SU-DHL-6 (cell line): ENCODE measurements around the gene ARL15.

ENCODE experiments used
- H2AFZ ChIP-seq: fragments of 200-600 bp; sonication (generic); 2 replicates; pipeline ENCODE4 v1.6.1; 2014; ENCODE audit warnings: low read depth, mild to moderate bottlenecking, moderate library complexity, mixed read lengths, antibody characterized with exemption, low read length; ENCODE audit not compliant: severe bottlenecking
- H3F3A ChIP-seq: fragments of 200-600 bp; shearing (Covaris generic); 2 replicates; pipeline ENCODE4 v1.6.0; 2016; ENCODE audit warnings: antibody characterized with exemption, mild to moderate bottlenecking; ENCODE audit not compliant: insufficient read depth
- H3K27ac ChIP-seq: fragments of 200-600 bp; sonication (generic); 2 replicates; pipeline ENCODE4 v1.5.1; 2016; ENCODE audit warnings: low read depth, mild to moderate bottlenecking, low read length, moderate library complexity, mixed read lengths
- H3K27me3 ChIP-seq: fragments of 200-600 bp; sonication (generic), shearing (Covaris generic); 2 replicates; pipeline ENCODE4 v1.6.0; 2014; ENCODE audit warnings: mild to moderate bottlenecking, low read length
- H3K36me3 ChIP-seq: fragments of 200-600 bp; sonication (generic); 2 replicates; pipeline ENCODE4 v1.6.1; 2014; ENCODE audit warnings: mild to moderate bottlenecking, low read length, mixed read lengths
- H3K4me2 ChIP-seq: fragments of 300-600, 200-600 bp; shearing (Covaris generic), sonication (generic); 2 replicates; pipeline ENCODE4 v1.6.0; 2014; ENCODE audit warnings: low read length, low read depth, mild to moderate bottlenecking; ENCODE audit not compliant: poor library complexity, severe bottlenecking
- H3K4me3 ChIP-seq: fragments of 200-600 bp; sonication (generic); 2 replicates; pipeline ENCODE4 v1.5.1; 2014; ENCODE audit warnings: antibody characterized with exemption, low read length, mild to moderate bottlenecking, mixed read lengths; ENCODE audit not compliant: insufficient read depth, poor library complexity, severe bottlenecking
- H3K79me2 ChIP-seq: fragments of 200-600 bp; sonication (generic); 2 replicates; pipeline ENCODE4 v1.6.1; 2014; ENCODE audit warnings: mild to moderate bottlenecking, low read length, moderate library complexity; ENCODE audit not compliant: insufficient read depth
- H3K9ac ChIP-seq: fragments of 200-600 bp; sonication (generic); 2 replicates; pipeline ENCODE4 v1.7.0; 2014; ENCODE audit warnings: mild to moderate bottlenecking, low read length
- H3K9me2 ChIP-seq: fragments of 200-600 bp; sonication (generic); replicated peaks from 2 replicates; pipeline ENCODE4 v1.6.1; 2014; ENCODE audit warnings: low read length; ENCODE audit not compliant: insufficient read depth
- H3K9me3 ChIP-seq: fragments of 200-600 bp; sonication (generic); 2 replicates; pipeline ENCODE4 v1.6.1; 2014; ENCODE audit warnings: low read length, mixed read lengths; ENCODE audit not compliant: insufficient read depth
- H4K20me1 ChIP-seq: fragments of 200-600 bp; sonication (generic); 2 replicates; pipeline ENCODE4 v1.6.1; 2014; ENCODE audit warnings: low read depth, mild to moderate bottlenecking, antibody characterized with exemption, low read length, moderate library complexity, mixed read lengths
- EZH2phosphoT487 ChIP-seq: fragments of 200-600 bp; sonication (generic), shearing (Covaris generic); conservative IDR thresholded peaks from 2 replicates; pipeline ENCODE4 v1.6.1; 2018; ENCODE audit warnings: mild to moderate bottlenecking, antibody characterized with exemption, low read length, moderate library complexity, mixed read lengths
- TF ChIP-seq, protein P1 (sequence below): fragments of 200-600 bp; sonication (generic); IDR thresholded peaks from one replicate; pipeline ENCODE4 v1.5.1; 2017; ENCODE audit warnings: antibody characterized with exemption, mild to moderate bottlenecking, low read length, moderate library complexity; ENCODE audit not compliant: insufficient read depth, poor library complexity, severe bottlenecking

Gene ARL15

GRCh38 chr5:53874409-53874808 lies 436.0 kb downstream of the ARL15 start:
- TF ChIP-seq EZH2phosphoT487, result no peak
- TF ChIP-seq, protein P1, sequence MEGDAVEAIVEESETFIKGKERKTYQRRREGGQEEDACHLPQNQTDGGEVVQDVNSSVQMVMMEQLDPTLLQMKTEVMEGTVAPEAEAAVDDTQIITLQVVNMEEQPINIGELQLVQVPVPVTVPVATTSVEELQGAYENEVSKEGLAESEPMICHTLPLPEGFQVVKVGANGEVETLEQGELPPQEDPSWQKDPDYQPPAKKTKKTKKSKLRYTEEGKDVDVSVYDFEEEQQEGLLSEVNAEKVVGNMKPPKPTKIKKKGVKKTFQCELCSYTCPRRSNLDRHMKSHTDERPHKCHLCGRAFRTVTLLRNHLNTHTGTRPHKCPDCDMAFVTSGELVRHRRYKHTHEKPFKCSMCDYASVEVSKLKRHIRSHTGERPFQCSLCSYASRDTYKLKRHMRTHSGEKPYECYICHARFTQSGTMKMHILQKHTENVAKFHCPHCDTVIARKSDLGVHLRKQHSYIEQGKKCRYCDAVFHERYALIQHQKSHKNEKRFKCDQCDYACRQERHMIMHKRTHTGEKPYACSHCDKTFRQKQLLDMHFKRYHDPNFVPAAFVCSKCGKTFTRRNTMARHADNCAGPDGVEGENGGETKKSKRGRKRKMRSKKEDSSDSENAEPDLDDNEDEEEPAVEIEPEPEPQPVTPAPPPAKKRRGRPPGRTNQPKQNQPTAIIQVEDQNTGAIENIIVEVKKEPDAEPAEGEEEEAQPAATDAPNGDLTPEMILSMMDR, result no peak
- Histone ChIP-seq H3K27ac (no peak overlapping the region), H3K27me3 (no peaks in the 10 kb centered on the region), H3F3A (no peaks in the 10 kb centered on the region), H3K9me3 (no peaks in the 10 kb centered on the region), H3K36me3 (no peaks in the 10 kb centered on the region), H3K79me2 (no peaks in the 10 kb centered on the region), H2AFZ (no peak overlapping the region), H4K20me1 (no peaks in the 10 kb centered on the region), H3K4me2 (no peak overlapping the region), H3K4me3 (no peak overlapping the region), H3K9ac (no peak overlapping the region), H3K9me2 (no peaks in the 10 kb centered on the region)

GRCh38 chr5:53873235-53873634 lies 437.1 kb downstream of the ARL15 start:
- no peak for TF ChIP-seq EZH2phosphoT487
- TF ChIP-seq, protein P1, result no peak
- H3K27me3 ChIP-seq, result no peaks in the 10 kb centered on the region
- H3K4me2 ChIP-seq, result no peak overlapping the region
- H3K9me2 ChIP-seq, result no peaks in the 10 kb centered on the region
- no peaks in the 10 kb centered on the region for H3K36me3 ChIP-seq
- H3K9ac ChIP-seq, result no peak overlapping the region
- no peaks in the 10 kb centered on the region for H3K79me2 ChIP-seq
- no peaks in the 10 kb centered on the region for H3K9me3 ChIP-seq
- H3F3A ChIP-seq, result no peaks in the 10 kb centered on the region
- H4K20me1 ChIP-seq, result no peaks in the 10 kb centered on the region
- no peak overlapping the region for H2AFZ ChIP-seq
- H3K27ac ChIP-seq, result no peak overlapping the region
- no peak overlapping the region for H3K4me3 ChIP-seq

- no peaks in the 10 kb centered on the region for H3K9me3 ChIP-seq
- H3K4me2 ChIP-seq, result no peak overlapping the region
- H2AFZ ChIP-seq, result no peak overlapping the region
- H3K9ac ChIP-seq, result no peak overlapping the region
- H3K36me3 ChIP-seq, result no peaks in the 10 kb centered on the region
- H3K9me2 ChIP-seq, result no peaks in the 10 kb centered on the region
- no peak overlapping the region for H3K4me3 ChIP-seq
- H3K79me2 ChIP-seq, result no peaks in the 10 kb centered on the region
- H3F3A ChIP-seq, result no peaks in the 10 kb centered on the region
- no peaks in the 10 kb centered on the region for H3K27me3 ChIP-seq
- H4K20me1 ChIP-seq, result no peaks in the 10 kb centered on the region
- no peak for TF ChIP-seq EZH2phosphoT487
- TF ChIP-seq, protein P1, result no peak
- no peak overlapping the region for H3K27ac ChIP-seq
Measured at GRCh38 chr5:53871775-53872174, 438.6 kb downstream of the ARL15 start.

- Histone ChIP-seq H3K79me2 (no peaks in the 10 kb centered on the region), H3K27ac (no peak overlapping the region), H3K9me3 (no peaks in the 10 kb centered on the region), H3K9ac (no peak overlapping the region), H3F3A (no peaks in the 10 kb centered on the region), H4K20me1 (no peaks in the 10 kb centered on the region), H3K27me3 (no peaks in the 10 kb centered on the region), H2AFZ (no peak overlapping the region), H3K4me3 (no peak overlapping the region), H3K4me2 (no peak overlapping the region), H3K9me2 (no peaks in the 10 kb centered on the region), H3K36me3 (no peaks in the 10 kb centered on the region)
- TF ChIP-seq, protein P1, result no peak
- no peak for TF ChIP-seq EZH2phosphoT487
Measured at GRCh38 chr5:53871050-53871449, 439.3 kb downstream of the ARL15 start.
